ENCODE results near the gene KIAA0319L.

KIAA0319L gene

GRCh38 chr1:35530946-35531345 is 26.3 kb downstream of the KIAA0319L start:
- DNase-seq (ENCODE audit: low read depth in 2 of 2) = no peak
- TF ChIP-seq, protein P1, sequence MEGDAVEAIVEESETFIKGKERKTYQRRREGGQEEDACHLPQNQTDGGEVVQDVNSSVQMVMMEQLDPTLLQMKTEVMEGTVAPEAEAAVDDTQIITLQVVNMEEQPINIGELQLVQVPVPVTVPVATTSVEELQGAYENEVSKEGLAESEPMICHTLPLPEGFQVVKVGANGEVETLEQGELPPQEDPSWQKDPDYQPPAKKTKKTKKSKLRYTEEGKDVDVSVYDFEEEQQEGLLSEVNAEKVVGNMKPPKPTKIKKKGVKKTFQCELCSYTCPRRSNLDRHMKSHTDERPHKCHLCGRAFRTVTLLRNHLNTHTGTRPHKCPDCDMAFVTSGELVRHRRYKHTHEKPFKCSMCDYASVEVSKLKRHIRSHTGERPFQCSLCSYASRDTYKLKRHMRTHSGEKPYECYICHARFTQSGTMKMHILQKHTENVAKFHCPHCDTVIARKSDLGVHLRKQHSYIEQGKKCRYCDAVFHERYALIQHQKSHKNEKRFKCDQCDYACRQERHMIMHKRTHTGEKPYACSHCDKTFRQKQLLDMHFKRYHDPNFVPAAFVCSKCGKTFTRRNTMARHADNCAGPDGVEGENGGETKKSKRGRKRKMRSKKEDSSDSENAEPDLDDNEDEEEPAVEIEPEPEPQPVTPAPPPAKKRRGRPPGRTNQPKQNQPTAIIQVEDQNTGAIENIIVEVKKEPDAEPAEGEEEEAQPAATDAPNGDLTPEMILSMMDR (IDR thresholded peaks at IDR 0.05; ENCODE audit: low read depth, low read length) = no peak
- no peak overlapping the region for H3K4me3 ChIP-seq (replicated peaks in 1 of 2; ENCODE audit: low read depth in 2 of 2, low read length in 2 of 2)

DNA sequence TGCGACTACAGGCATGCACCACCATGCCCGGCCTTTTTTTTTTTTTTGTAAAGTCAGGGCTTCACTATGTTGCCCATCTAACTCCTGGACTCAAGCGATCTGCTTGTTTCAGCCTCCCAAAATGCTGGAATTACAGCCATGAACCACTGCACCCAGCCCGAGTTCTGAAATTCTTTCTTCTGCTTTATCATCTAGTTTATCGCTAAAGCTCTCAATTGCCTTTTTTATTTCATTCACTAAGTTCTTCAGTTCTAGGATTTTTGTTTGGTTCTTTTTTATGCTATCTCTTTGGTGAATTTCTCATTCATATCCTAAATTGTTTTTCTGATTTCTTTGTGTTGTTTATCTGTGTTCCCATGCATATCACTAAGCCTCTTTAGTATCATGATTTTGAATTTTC is 27.0 kb downstream of the KIAA0319L start:
- no peak overlapping the region for H3K4me3 ChIP-seq (replicated peaks in 1 of 2; ENCODE audit: low read depth in 2 of 2, low read length in 2 of 2)
- no peak for DNase-seq (ENCODE audit: low read depth in 2 of 2)
- TF ChIP-seq, protein P1 (IDR thresholded peaks at IDR 0.05; ENCODE audit: low read depth, low read length) = no peak

DNA sequence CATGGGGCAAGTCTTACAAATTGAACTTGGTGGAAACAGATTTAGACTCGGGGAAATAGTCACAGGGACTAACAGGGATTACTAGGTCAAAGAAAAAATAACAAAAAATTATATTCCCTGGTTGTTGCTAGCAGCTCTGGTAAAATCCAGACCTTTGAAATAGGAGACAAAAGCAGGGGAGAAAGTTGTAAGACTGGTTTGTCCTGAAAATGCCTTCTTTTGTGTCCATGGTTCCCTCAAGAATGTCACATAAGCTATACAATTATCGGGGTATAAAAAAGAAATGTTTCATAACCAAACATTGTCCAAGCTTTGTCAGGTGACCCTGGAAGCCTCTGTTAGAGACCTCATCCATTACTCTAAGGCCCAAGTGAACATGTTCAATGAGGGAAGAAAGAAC is 33.1 kb downstream of the KIAA0319L start:
- no peak for DNase-seq (ENCODE audit: low read depth in 2 of 2)
- H3K4me3 ChIP-seq (replicated peaks in 1 of 2; ENCODE audit: low read depth in 2 of 2, low read length in 2 of 2) = no peak overlapping the region
- TF ChIP-seq, protein P1 (IDR thresholded peaks at IDR 0.05; ENCODE audit: low read depth, low read length) = no peak

DNA sequence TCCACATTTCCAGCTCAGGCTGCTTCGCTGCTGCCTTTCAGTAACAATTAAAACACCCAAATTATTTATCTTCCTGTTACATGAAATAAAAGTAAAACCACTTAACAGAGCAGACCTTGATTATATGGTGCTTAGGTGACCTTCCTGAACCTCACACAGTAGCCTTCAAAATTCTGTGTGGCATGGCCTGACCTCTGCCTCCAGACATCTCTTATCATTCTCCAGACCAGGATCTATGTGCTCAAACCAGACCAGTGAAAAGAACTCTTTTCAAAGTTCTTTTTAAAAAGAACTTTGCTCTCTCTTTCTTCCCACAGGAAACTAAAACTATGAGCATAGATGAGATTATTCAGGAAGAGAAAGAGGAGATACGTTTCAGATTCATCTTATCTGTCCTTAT is 37.8 kb downstream of the KIAA0319L start:
- DNase-seq (ENCODE audit: low read depth in 2 of 2) = no peak
- TF ChIP-seq, protein P1 (IDR thresholded peaks at IDR 0.05; ENCODE audit: low read depth, low read length) = no peak

DNA sequence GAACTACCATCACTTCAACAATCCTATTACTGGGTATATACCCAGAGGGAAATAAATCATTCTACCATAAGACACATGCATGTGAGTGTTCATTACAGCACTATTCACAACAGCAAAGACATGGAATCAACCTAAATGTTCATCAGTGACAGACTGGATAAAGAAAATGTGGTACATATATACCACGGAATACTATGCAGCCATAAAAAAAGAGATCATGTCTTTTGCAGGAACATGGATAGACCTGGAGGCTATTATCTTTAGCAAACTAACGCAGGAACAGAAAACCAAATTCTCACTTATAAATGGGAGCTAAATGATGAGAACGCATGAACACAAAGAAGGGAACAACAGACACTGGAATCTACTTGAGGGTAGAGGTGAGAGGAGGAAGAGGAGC is 39.0 kb downstream of the KIAA0319L start:
- no peak overlapping the region for H3K4me3 ChIP-seq (replicated peaks in 1 of 2; ENCODE audit: low read depth in 2 of 2, low read length in 2 of 2)
- TF ChIP-seq, protein P1 (IDR thresholded peaks at IDR 0.05; ENCODE audit: low read depth, low read length) = no peak
- no peak for DNase-seq (ENCODE audit: low read depth in 2 of 2)

More for the DNA sequence above, 37.8 kb downstream of the KIAA0319L start:
- no peak overlapping the region for H3K4me3 ChIP-seq (replicated peaks in 1 of 2; ENCODE audit: low read depth in 2 of 2, low read length in 2 of 2)

GRCh38 chr1:35511305-35511704 is 45.9 kb downstream of the KIAA0319L start:
- DNase-seq (ENCODE audit: low read depth in 2 of 2) = no peak
- TF ChIP-seq, protein P1 (IDR thresholded peaks at IDR 0.05; ENCODE audit: low read depth, low read length) = no peak
- no peak overlapping the region for H3K4me3 ChIP-seq (replicated peaks in 1 of 2; ENCODE audit: low read depth in 2 of 2, low read length in 2 of 2)

DNA sequence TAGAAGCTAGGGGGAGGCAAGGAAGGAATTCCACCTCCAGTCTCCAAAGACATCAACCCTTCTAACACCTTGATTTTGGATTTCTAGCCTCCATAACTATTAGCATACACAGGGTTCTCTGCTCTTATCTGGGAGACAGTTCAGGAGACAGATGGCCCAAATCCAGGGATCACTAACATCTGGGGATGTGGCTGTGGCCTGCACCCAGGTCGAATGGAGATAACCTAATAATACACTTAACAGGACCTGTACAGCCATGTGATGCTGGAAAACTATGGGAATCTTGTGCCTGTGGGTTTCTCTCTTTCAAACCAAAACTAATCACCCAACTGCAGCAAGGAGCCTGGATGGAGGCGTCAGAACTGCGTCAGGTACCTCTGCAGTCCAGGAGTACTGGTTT is 47.6 kb downstream of the KIAA0319L start:
- TF ChIP-seq, protein P1 (IDR thresholded peaks at IDR 0.05; ENCODE audit: low read depth, low read length) = no peak
- DNase-seq (ENCODE audit: low read depth in 2 of 2) = no peak

More for the DNA sequence above, 47.6 kb downstream of the KIAA0319L start:
- no peak overlapping the region for H3K4me3 ChIP-seq (replicated peaks in 1 of 2; ENCODE audit: low read depth in 2 of 2, low read length in 2 of 2)

All from cardiac fibroblast (primary cell).